Measurements from ENCODE around the gene TNFRSF13B.
"Not testable (repeated sequence)": the region's sequence is repeated elsewhere in the genome, so short reads cannot be mapped to it uniquely, and the experiment has no call there.

The TNFRSF13B gene

GRCh38 chr17:17004997-17005614, 33.2 kb upstream of the TNFRSF13B start:
- not testable (repeated sequence) for H3K4me3 ChIP-seq (ENCODE audit: low read depth in 1 of 2, low read length in 2 of 2); H3K9ac ChIP-seq (ENCODE audit: low read depth in 1 of 2, low read length in 2 of 2); H3K36me3 ChIP-seq (ENCODE audit: control insufficient read depth in 1 of 2, insufficient read depth in 2 of 2, low read length in 2 of 2); H3K27me3 ChIP-seq (ENCODE audit: control insufficient read depth in 1 of 2, insufficient read depth in 2 of 2, low read length in 2 of 2); H3K9me3 ChIP-seq (ENCODE audit: control insufficient read depth in 1 of 2, low read length in 2 of 2); H3K27ac ChIP-seq (ENCODE audit: low read depth, low read length)
- H3K4me1 ChIP-seq (ENCODE audit: control insufficient read depth in 1 of 2, insufficient read depth in 2 of 2, low read length in 2 of 2): peaks cover 5 to 10% of the 10 kb centered on the region in 2 donors

- Histone ChIP-seq H3K9me3 (ENCODE audit: control insufficient read depth in 1 of 2, low read length in 2 of 2) (no peaks in the 10 kb centered on the region), H3K27me3 (ENCODE audit: control insufficient read depth in 1 of 2, insufficient read depth in 2 of 2, low read length in 2 of 2) (no peaks in the 10 kb centered on the region), H3K4me1 (ENCODE audit: control insufficient read depth in 1 of 2, insufficient read depth in 2 of 2, low read length in 2 of 2) (peaks cover 5 to 10% of the 10 kb centered on the region in 2 donors), H3K27ac (ENCODE audit: low read depth, low read length) (no peak overlapping the region), H3K4me3 (ENCODE audit: low read depth in 1 of 2, low read length in 2 of 2) (no peak overlapping the region), H3K36me3 (ENCODE audit: control insufficient read depth in 1 of 2, insufficient read depth in 2 of 2, low read length in 2 of 2) (no peaks in the 10 kb centered on the region), H3K9ac (ENCODE audit: low read depth in 1 of 2, low read length in 2 of 2) (no peak overlapping the region)
Measured at GRCh38 chr17:17004251-17004996, 32.5 kb upstream of the TNFRSF13B start.

GRCh38 chr17:17002731-17003715, 31.1 kb upstream of the TNFRSF13B start:
- not testable (repeated sequence) for H3K9ac ChIP-seq (ENCODE audit: low read depth in 1 of 2, low read length in 2 of 2); H3K4me3 ChIP-seq (ENCODE audit: low read depth in 1 of 2, low read length in 2 of 2); H3K27ac ChIP-seq (ENCODE audit: low read depth, low read length); H3K9me3 ChIP-seq (ENCODE audit: control insufficient read depth in 1 of 2, low read length in 2 of 2); H3K27me3 ChIP-seq (ENCODE audit: control insufficient read depth in 1 of 2, insufficient read depth in 2 of 2, low read length in 2 of 2); H3K36me3 ChIP-seq (ENCODE audit: control insufficient read depth in 1 of 2, insufficient read depth in 2 of 2, low read length in 2 of 2)
- peaks cover 5 to 10% of the 10 kb centered on the region in 2 donors for H3K4me1 ChIP-seq (ENCODE audit: control insufficient read depth in 1 of 2, insufficient read depth in 2 of 2, low read length in 2 of 2)

GRCh38 chr17:17001874-17002520, 30.1 kb upstream of the TNFRSF13B start:
- Histone ChIP-seq H3K4me1 (ENCODE audit: control insufficient read depth in 1 of 2, insufficient read depth in 2 of 2, low read length in 2 of 2) (peaks cover 5 to 10% of the 10 kb centered on the region in 2 donors), H3K4me3 (ENCODE audit: low read depth in 1 of 2, low read length in 2 of 2) (no peak overlapping the region), H3K36me3 (ENCODE audit: control insufficient read depth in 1 of 2, insufficient read depth in 2 of 2, low read length in 2 of 2) (no peaks in the 10 kb centered on the region), H3K9me3 (ENCODE audit: control insufficient read depth in 1 of 2, low read length in 2 of 2) (no peaks in the 10 kb centered on the region), H3K27me3 (ENCODE audit: control insufficient read depth in 1 of 2, insufficient read depth in 2 of 2, low read length in 2 of 2) (no peaks in the 10 kb centered on the region), H3K9ac (ENCODE audit: low read depth in 1 of 2, low read length in 2 of 2) (no peak overlapping the region), H3K27ac (ENCODE audit: low read depth, low read length) (no peak overlapping the region)

GRCh38 chr17:17001076-17001777, 29.3 kb upstream of the TNFRSF13B start:
- Histone ChIP-seq H3K27me3 (ENCODE audit: control insufficient read depth in 1 of 2, insufficient read depth in 2 of 2, low read length in 2 of 2) (no peaks in the 10 kb centered on the region), H3K4me3 (ENCODE audit: low read depth in 1 of 2, low read length in 2 of 2) (no peak overlapping the region), H3K27ac (ENCODE audit: low read depth, low read length) (no peak overlapping the region), H3K4me1 (ENCODE audit: control insufficient read depth in 1 of 2, insufficient read depth in 2 of 2, low read length in 2 of 2) (peaks cover 5 to 10% of the 10 kb centered on the region in 2 donors), H3K36me3 (ENCODE audit: control insufficient read depth in 1 of 2, insufficient read depth in 2 of 2, low read length in 2 of 2) (no peaks in the 10 kb centered on the region), H3K9me3 (ENCODE audit: control insufficient read depth in 1 of 2, low read length in 2 of 2) (no peaks in the 10 kb centered on the region), H3K9ac (ENCODE audit: low read depth in 1 of 2, low read length in 2 of 2) (no peak overlapping the region)

- Histone ChIP-seq H3K9me3 (ENCODE audit: control insufficient read depth in 1 of 2, low read length in 2 of 2) (no peaks in the 10 kb centered on the region), H3K9ac (ENCODE audit: low read depth in 1 of 2, low read length in 2 of 2) (no peak overlapping the region), H3K4me1 (ENCODE audit: control insufficient read depth in 1 of 2, insufficient read depth in 2 of 2, low read length in 2 of 2) (peaks cover 5 to 10% of the 10 kb centered on the region in 2 donors), H3K27me3 (ENCODE audit: control insufficient read depth in 1 of 2, insufficient read depth in 2 of 2, low read length in 2 of 2) (no peaks in the 10 kb centered on the region), H3K4me3 (ENCODE audit: low read depth in 1 of 2, low read length in 2 of 2) (no peak overlapping the region), H3K27ac (ENCODE audit: low read depth, low read length) (no peak overlapping the region), H3K36me3 (ENCODE audit: control insufficient read depth in 1 of 2, insufficient read depth in 2 of 2, low read length in 2 of 2) (no peaks in the 10 kb centered on the region)
Measured at GRCh38 chr17:16999931-17000625, 28.2 kb upstream of the TNFRSF13B start.

- Histone ChIP-seq H3K4me3 (ENCODE audit: low read depth in 1 of 2, low read length in 2 of 2) (no peak overlapping the region), H3K4me1 (ENCODE audit: control insufficient read depth in 1 of 2, insufficient read depth in 2 of 2, low read length in 2 of 2) (peaks cover 5 to 10% of the 10 kb centered on the region in 2 donors), H3K9ac (ENCODE audit: low read depth in 1 of 2, low read length in 2 of 2) (no peak overlapping the region), H3K27ac (ENCODE audit: low read depth, low read length) (no peak overlapping the region), H3K9me3 (ENCODE audit: control insufficient read depth in 1 of 2, low read length in 2 of 2) (no peaks in the 10 kb centered on the region), H3K36me3 (ENCODE audit: control insufficient read depth in 1 of 2, insufficient read depth in 2 of 2, low read length in 2 of 2) (no peaks in the 10 kb centered on the region), H3K27me3 (ENCODE audit: control insufficient read depth in 1 of 2, insufficient read depth in 2 of 2, low read length in 2 of 2) (no peaks in the 10 kb centered on the region)
Measured at GRCh38 chr17:16997514-16998429, 25.9 kb upstream of the TNFRSF13B start.

GRCh38 chr17:16996726-16997125, 24.8 kb upstream of the TNFRSF13B start:
- not testable (repeated sequence) for H3K27ac ChIP-seq (ENCODE audit: low read depth, low read length); H3K27me3 ChIP-seq (ENCODE audit: control insufficient read depth in 1 of 2, insufficient read depth in 2 of 2, low read length in 2 of 2); H3K9ac ChIP-seq (ENCODE audit: low read depth in 1 of 2, low read length in 2 of 2); H3K36me3 ChIP-seq (ENCODE audit: control insufficient read depth in 1 of 2, insufficient read depth in 2 of 2, low read length in 2 of 2); H3K4me3 ChIP-seq (ENCODE audit: low read depth in 1 of 2, low read length in 2 of 2); H3K4me1 ChIP-seq (ENCODE audit: control insufficient read depth in 1 of 2, insufficient read depth in 2 of 2, low read length in 2 of 2); H3K9me3 ChIP-seq (ENCODE audit: control insufficient read depth in 1 of 2, low read length in 2 of 2)
